GM20000 (cell line): ENCODE data around the gene GAPDHS.

Experiments
- DNase-seq: peaks from one replicate; pipeline ENCODE4 v3.0.0; 2012; ENCODE audit warnings: low spot score
- CTCF ChIP-seq: IDR thresholded peaks from 2 replicates; pipeline ENCODE4 v1.5.1; 2012; ENCODE audit warnings: mild to moderate bottlenecking, control low read depth; ENCODE audit errors: extremely low read depth, missing control alignments

The GAPDHS gene

GRCh38 chr19:35582760-35583159 lies 49.5 kb downstream of the GAPDHS start:
- TF ChIP-seq CTCF, result no peak
- DNase-seq, result no peak

- no peak for DNase-seq
- TF ChIP-seq CTCF, result no peak
Observed at GRCh38 chr19:35585848-35586247, 52.6 kb downstream of the GAPDHS start, which contains the start of gene PMIS2. Gene PMIS2 (plus strand): TSS chr19:35586173. CDS start chr19:35586260, 87 bp downstream.

- TF ChIP-seq CTCF, result no peak
- no peak for DNase-seq
Observed at GRCh38 chr19:35587321-35587720, 54.1 kb downstream of the GAPDHS start.

DNA sequence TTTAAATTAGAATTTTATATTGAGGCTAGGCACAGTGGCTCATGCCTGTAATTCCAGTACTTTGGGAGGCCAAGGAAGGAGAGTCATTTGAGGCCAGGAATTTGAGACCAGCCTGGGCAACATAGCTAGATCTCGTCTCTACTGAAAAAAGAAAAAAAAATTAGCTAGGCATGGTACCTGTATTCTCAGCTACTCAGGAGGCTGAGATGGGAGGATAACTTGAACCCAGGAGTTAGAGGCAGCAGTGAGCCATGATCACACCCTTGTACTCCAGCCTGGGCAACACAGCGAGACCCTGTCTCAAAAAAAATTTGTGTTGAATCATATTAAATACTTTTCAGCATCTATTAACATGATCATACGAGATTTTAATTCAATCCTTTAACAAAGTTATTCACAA lies 57.6 kb downstream of the GAPDHS start:
- TF ChIP-seq CTCF, result no peak
- no peak for DNase-seq

GRCh38 chr19:35592226-35592625 lies 59.0 kb downstream of the GAPDHS start:
- peak; percentile 62 for DNase-seq
- peak; percentile 55 for TF ChIP-seq CTCF
